Measurements from ENCODE around the gene STAM.
"Not testable (repeated sequence)": the region's sequence is repeated elsewhere in the genome, so short reads cannot be mapped to it uniquely, and the experiment has no call there.

STAM gene

DNA sequence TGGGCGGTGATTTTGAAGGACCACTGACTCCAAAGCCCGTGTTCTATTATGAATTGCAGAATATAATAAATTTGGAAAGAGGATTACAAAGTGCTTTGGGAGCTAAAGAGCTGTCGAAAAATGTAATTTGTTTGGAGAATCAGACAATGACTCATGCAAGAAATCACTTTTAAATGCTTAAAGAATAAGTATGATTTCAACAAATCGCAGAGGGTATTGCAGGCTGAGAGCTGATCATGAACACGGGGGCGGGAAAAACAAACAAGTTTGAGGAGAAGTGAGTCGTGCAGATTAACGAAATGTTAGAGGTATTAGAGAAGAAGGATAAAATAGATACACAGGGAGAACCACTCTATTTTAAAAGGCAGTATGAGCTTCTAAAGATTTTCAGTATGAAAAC, 21.9 kb upstream of the STAM start:
- TF ChIP-seq TAF1 (IDR thresholded peaks at IDR 0.05; ENCODE audit: borderline replicate concordance, low read depth, low read length): no peak
- no peak for TF ChIP-seq POLR2A (IDR thresholded peaks at IDR 0.05; ENCODE audit: low read depth, low read length)
- TF ChIP-seq POLR2AphosphoS5 (IDR thresholded peaks at IDR 0.05; ENCODE audit: low read depth, low read length): no peak
- FAIRE-seq (no peak), DNase-seq (ENCODE audit: insufficient read length) (no peak)

- TF ChIP-seq TAF1 (IDR thresholded peaks at IDR 0.05; ENCODE audit: borderline replicate concordance, low read depth, low read length) (no peak), POLR2A (IDR thresholded peaks at IDR 0.05; ENCODE audit: low read depth, low read length) (no peak), POLR2AphosphoS5 (IDR thresholded peaks at IDR 0.05; ENCODE audit: low read depth, low read length) (no peak)
- DNase-seq (ENCODE audit: insufficient read length) (no peak), FAIRE-seq (no peak)
Measured at GRCh38 chr10:17624996-17625395, 19.0 kb upstream of the STAM start.

GRCh38 chr10:17626656-17627055, 17.3 kb upstream of the STAM start:
- FAIRE-seq: no peak
- TF ChIP-seq POLR2A (IDR thresholded peaks at IDR 0.05; ENCODE audit: low read depth, low read length) (no peak), TAF1 (IDR thresholded peaks at IDR 0.05; ENCODE audit: borderline replicate concordance, low read depth, low read length) (no peak), POLR2AphosphoS5 (IDR thresholded peaks at IDR 0.05; ENCODE audit: low read depth, low read length) (no peak)
- DNase-seq (ENCODE audit: insufficient read length): no peak

DNA sequence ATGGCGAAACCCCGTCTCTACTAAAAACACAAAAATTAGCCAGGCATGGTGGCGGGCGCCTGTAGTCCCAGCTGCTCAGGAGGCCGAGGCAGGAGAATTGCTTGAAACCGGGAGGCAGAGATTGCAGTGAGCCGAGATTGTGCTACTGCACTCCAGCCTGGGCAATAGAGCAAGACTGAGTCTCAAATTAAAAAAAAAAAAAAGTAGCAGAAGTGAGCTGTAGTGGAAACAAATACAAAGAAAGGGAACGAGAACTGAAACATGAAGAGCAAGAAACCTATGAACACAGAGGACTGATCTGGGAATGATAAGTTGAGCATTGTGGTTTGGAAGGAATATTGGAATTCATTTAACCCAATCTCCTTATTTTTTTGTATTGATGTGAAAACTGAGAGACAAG, 11.4 kb upstream of the STAM start:
- not testable (repeated sequence) for FAIRE-seq; DNase-seq (ENCODE audit: insufficient read length)

- FAIRE-seq (no peak), DNase-seq (ENCODE audit: insufficient read length) (no peak)
- TF ChIP-seq POLR2AphosphoS5 (IDR thresholded peaks at IDR 0.05; ENCODE audit: low read depth, low read length) (no peak), POLR2A (IDR thresholded peaks at IDR 0.05; ENCODE audit: low read depth, low read length) (no peak), TAF1 (IDR thresholded peaks at IDR 0.05; ENCODE audit: borderline replicate concordance, low read depth, low read length) (no peak)
Measured at GRCh38 chr10:17633353-17633752, 10.6 kb upstream of the STAM start.

- DNase-seq (ENCODE audit: insufficient read length): no peak
- FAIRE-seq: no peak
- TF ChIP-seq POLR2AphosphoS5 (IDR thresholded peaks at IDR 0.05; ENCODE audit: low read depth, low read length): no peak
- TF ChIP-seq POLR2A (IDR thresholded peaks at IDR 0.05; ENCODE audit: low read depth, low read length): no peak
- no peak for TF ChIP-seq TAF1 (IDR thresholded peaks at IDR 0.05; ENCODE audit: borderline replicate concordance, low read depth, low read length)
Measured at GRCh38 chr10:17637869-17638268, 6.1 kb upstream of the STAM start.

DNA sequence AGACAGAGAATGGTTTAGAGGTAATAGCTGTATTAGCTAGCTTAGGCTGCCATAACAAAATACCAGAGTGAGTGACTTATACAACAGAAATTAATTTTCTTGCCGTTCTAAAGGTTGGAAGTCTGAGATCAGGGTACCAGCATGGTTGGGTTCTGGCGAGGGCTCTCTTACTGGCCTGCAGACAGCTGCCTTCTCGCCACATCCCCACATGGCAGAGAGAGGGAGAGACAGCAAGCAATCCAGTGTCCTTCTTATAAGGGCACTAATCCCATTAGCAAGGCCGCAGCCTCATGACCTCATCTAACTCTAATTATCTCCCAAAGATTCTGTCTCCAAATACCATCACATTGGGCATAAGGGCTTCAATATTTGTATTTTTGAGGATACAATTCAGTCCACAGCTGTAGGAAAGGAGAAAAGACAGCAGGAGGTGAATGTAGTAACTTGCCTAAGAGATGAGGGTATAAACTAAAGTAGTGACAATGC, 3.6 kb upstream of the STAM start:
- TF ChIP-seq POLR2AphosphoS5 (IDR thresholded peaks at IDR 0.05; ENCODE audit: low read depth, low read length) (no peak), POLR2A (IDR thresholded peaks at IDR 0.05; ENCODE audit: low read depth, low read length) (no peak), TAF1 (IDR thresholded peaks at IDR 0.05; ENCODE audit: borderline replicate concordance, low read depth, low read length) (no peak)
- FAIRE-seq (no peak), DNase-seq (ENCODE audit: insufficient read length) (no peak)

GRCh38 chr10:17643339-17643754, 604 bp upstream of the STAM start:
- DNase-seq (ENCODE audit: insufficient read length): peak; percentile 25
- TF ChIP-seq POLR2AphosphoS5 (IDR thresholded peaks at IDR 0.05; ENCODE audit: low read depth, low read length) (no peak), TAF1 (IDR thresholded peaks at IDR 0.05; ENCODE audit: borderline replicate concordance, low read depth, low read length) (no peak), POLR2A (IDR thresholded peaks at IDR 0.05; ENCODE audit: low read depth, low read length) (no peak)
- FAIRE-seq: no peak

DNA sequence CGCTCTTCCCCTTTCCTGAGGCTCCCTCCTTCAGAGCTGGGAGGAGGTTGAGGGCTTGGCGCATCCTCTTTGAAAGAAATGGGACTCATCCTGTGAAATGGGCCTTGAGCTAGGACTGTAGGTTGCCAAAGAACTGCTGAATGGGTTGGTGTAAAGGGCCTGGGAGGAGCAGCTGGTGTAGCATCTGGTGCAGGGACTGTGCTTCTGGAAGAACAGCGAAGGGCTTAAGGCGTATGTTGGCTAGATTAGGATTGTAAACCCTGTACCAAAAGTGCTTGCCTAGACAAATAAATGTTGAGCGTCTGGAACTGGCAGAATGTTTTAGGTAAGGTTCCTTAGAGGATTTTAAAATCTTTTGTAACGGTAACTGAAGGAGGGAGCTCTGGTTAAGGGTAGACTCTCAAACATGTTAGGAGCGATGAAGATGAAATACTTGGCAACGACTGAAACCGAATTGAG, 563 bp downstream of the STAM start:
- FAIRE-seq: peak; percentile 33
- DNase-seq (ENCODE audit: insufficient read length): no peak
- TF ChIP-seq POLR2A (IDR thresholded peaks at IDR 0.05; ENCODE audit: low read depth, low read length) (no peak), POLR2AphosphoS5 (IDR thresholded peaks at IDR 0.05; ENCODE audit: low read depth, low read length) (no peak), TAF1 (IDR thresholded peaks at IDR 0.05; ENCODE audit: borderline replicate concordance, low read depth, low read length) (no peak)

- TF ChIP-seq TAF1 (IDR thresholded peaks at IDR 0.05; ENCODE audit: borderline replicate concordance, low read depth, low read length): no peak
- no peak for TF ChIP-seq POLR2A (IDR thresholded peaks at IDR 0.05; ENCODE audit: low read depth, low read length)
- TF ChIP-seq POLR2AphosphoS5 (IDR thresholded peaks at IDR 0.05; ENCODE audit: low read depth, low read length): no peak
- FAIRE-seq (peak; percentile 9), DNase-seq (ENCODE audit: insufficient read length) (no peak)
Measured at GRCh38 chr10:17645621-17646345, 1.8 kb downstream of the STAM start.

DNA sequence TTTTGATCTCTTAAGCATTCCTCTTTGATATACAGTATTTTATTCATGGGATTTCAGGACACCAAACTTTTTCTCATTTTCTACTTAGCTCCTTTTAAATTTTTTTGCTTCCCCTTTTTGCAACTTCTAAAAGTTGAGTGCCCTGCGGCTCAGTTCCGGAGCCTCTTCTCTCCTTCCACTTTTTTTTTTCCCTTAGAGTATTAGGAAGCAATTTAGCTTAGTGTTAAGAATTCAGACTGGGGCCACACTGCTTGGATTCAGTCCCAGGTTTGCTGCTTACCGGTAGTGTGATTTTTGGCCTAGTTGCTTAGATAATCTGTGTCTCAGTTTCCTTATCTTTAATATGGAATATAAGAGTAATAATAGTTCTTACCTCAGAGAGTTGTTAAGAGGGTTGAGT, 3.4 kb downstream of the STAM start:
- no peak for FAIRE-seq
- TF ChIP-seq POLR2A (IDR thresholded peaks at IDR 0.05; ENCODE audit: low read depth, low read length) (no peak), TAF1 (IDR thresholded peaks at IDR 0.05; ENCODE audit: borderline replicate concordance, low read depth, low read length) (no peak), POLR2AphosphoS5 (IDR thresholded peaks at IDR 0.05; ENCODE audit: low read depth, low read length) (no peak)
- DNase-seq (ENCODE audit: insufficient read length): no peak

DNA sequence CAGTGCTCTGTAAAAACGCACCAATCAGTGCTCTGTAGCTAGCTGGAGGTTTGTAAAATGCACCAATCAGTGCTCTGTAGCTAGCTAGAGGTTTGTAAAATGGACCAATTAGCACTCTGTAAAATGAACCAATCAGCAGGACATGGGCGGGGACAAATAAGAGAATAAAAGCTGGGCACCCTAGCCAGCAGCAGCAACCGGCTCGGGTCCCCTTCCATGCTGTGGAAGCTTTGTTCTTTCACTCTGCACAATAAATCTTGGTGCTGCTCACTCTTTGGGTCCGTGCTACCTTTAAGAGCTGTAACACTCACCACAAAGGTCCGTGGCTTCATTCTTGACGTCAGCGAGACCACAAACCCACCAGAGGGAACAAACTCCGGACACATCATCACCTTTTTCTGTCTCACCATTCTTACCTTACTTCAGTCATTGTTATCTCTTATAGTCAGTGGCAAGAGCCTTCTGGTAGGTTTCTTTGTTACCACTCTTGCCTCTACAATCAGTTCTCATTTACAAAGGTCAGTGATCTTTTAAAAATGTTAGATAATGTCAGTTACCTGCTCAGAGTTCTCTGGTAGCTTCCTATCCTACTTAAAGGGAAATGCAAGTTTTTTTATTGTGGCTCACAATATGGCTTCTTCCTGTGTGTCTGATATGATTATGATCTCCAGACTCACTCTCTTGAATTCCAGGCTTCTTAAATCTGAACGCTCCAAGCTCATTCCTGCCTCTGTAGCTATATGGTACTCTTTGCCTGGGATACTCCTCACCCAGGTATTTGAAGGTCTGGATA, 4.5 kb downstream of the STAM start:
- no peak for FAIRE-seq
- TF ChIP-seq POLR2A (IDR thresholded peaks at IDR 0.05; ENCODE audit: low read depth, low read length): no peak
- no peak for TF ChIP-seq TAF1 (IDR thresholded peaks at IDR 0.05; ENCODE audit: borderline replicate concordance, low read depth, low read length)
- TF ChIP-seq POLR2AphosphoS5 (IDR thresholded peaks at IDR 0.05; ENCODE audit: low read depth, low read length): no peak
- no peak for DNase-seq (ENCODE audit: insufficient read length)
